A673 (cell line): Measurements from ENCODE around the gene TSC2. TPM values are rescaled to one million over a fixed set of nuclear protein-coding genes. Genes with fewer than 3 reads are reported as not detected.

Experiments used
- BruUV-seq: library from RNA; stranded (reverse); fragments of 400-500 nt; replicated peaks from 2 replicates; lab custom pipeline; 2021; lab: Mats Ljungman, UMichigan
- CTCF ChIA-PET: fragments of 300-600 bp; sonication (Branson Sonifier 250); formaldehyde crosslinking; loops from one replicate; lab custom pipeline; 2022; ENCODE audit warnings: antibody characterized with exemption; lab: Charles Lee
- POLR2A ChIA-PET: fragments of 300-600 bp; sonication (Branson Sonifier 250); formaldehyde crosslinking; loops from one replicate; lab custom pipeline; 2022; ENCODE audit warnings: antibody characterized with exemption; ENCODE audit not compliant: low non-redundant PET; lab: Charles Lee
- DNase-seq: peaks from one replicate; pipeline ENCODE4 v3.0.0-alpha.2; 2015; ENCODE audit warnings: low spot score
- H3K27ac ChIP-seq: fragments of 200-600 bp; sonication (generic); 2 replicates; pipeline ENCODE4 v1.5.1; 2016; ENCODE audit warnings: mixed run types, low read depth, mild to moderate bottlenecking, mixed read lengths, antibody characterized with exemption, low read length; ENCODE audit not compliant: poor library complexity, severe bottlenecking
- H3K27me3 ChIP-seq: fragments of 200-600 bp; sonication (generic); replicated peaks from 2 replicates; pipeline ENCODE4 v1.6.1; 2017; ENCODE audit warnings: mixed run types, low read depth, mild to moderate bottlenecking, mixed read lengths, antibody characterized with exemption, low read length; ENCODE audit not compliant: insufficient read depth, poor library complexity
- H3K36me3 ChIP-seq: fragments of 200-600 bp; sonication (generic); 2 replicates; pipeline ENCODE4 v1.6.1; 2016; ENCODE audit warnings: mixed run types, mild to moderate bottlenecking, mixed read lengths, antibody characterized with exemption, low read length; ENCODE audit not compliant: insufficient read depth, poor library complexity, severe bottlenecking
- H3K4me1 ChIP-seq: fragments of 200-600 bp; sonication (generic); 2 replicates; pipeline ENCODE4 v1.6.1; 2017; ENCODE audit warnings: mixed run types, mild to moderate bottlenecking, mixed read lengths, antibody characterized with exemption, low read length; ENCODE audit not compliant: insufficient read depth, poor library complexity, severe bottlenecking
- H3K4me3 ChIP-seq: fragments of 200-600 bp; sonication (generic); 2 replicates; pipeline ENCODE4 v1.5.1; 2016; ENCODE audit warnings: low read depth, mixed run types, mild to moderate bottlenecking, mixed read lengths, low read length; ENCODE audit not compliant: poor library complexity, severe bottlenecking
- H3K9me3 ChIP-seq: fragments of 200-600 bp; sonication (generic); 2 replicates; pipeline ENCODE4 v1.6.1; 2016; ENCODE audit warnings: mixed run types, low read depth, mild to moderate bottlenecking, mixed read lengths, antibody characterized with exemption, low read length; ENCODE audit not compliant: poor library complexity, severe bottlenecking
- CTCF ChIP-seq: fragments of 300-800, 200-600 bp; sonication (generic); conservative IDR thresholded peaks from 2 replicates; pipeline ENCODE4 v1.5.1; 2017; ENCODE audit warnings: low read depth, mild to moderate bottlenecking, antibody characterized with exemption, low read length, moderate library complexity, mixed read lengths
- EZH2 ChIP-seq: fragments of 200-600 bp; sonication (generic); IDR thresholded peaks from 2 replicates; pipeline ENCODE4 v1.6.1; 2017; ENCODE audit warnings: borderline replicate concordance, low read depth, mild to moderate bottlenecking, mixed read lengths, antibody characterized with exemption, low read length; ENCODE audit not compliant: poor library complexity, severe bottlenecking
- intact Hi-C: fragments of 100-400 bp; cut with micrococcal nuclease; formaldehyde crosslinking; loops from one replicate; pipeline ENCODE4 v1.10.0; 2022; ENCODE audit not compliant: unreplicated experiment
- total RNA-seq: library from RNA; stranded (reverse); gene quantifications from 2 replicates; pipeline ENCODE4 v1.2.3, GENCODE V29; 2021

Gene TSC2
- total RNA-seq, 1 experiment from 2014 or later, result 125 TPM

GRCh38 chr16:2076072-2076865 is 28.5 kb downstream of the TSC2 start:
- intact Hi-C loops, result no loop called here
- no TSS peak for BruUV-seq
- Histone ChIP-seq H3K4me1 (no peaks in the 10 kb centered on the region), H3K9me3 (no peaks in the 10 kb centered on the region), H3K36me3 (peaks cover 4% of the 10 kb centered on the region), H3K4me3 (no peak overlapping the region), H3K27ac (no peak overlapping the region), H3K27me3 (no peaks in the 10 kb centered on the region)
- TF ChIP-seq EZH2, result no peak
- no peak for TF ChIP-seq CTCF
- POLR2A ChIA-PET, result interaction anchor here (0.7 kb wide), 1 partner anchor 79 kb away, joined by 23 read pairs; the partner anchor contains the start of gene TRAF7
- no peak for DNase-seq
- CTCF ChIA-PET, result no interaction called here

- Histone ChIP-seq H3K4me1 (no peaks in the 10 kb centered on the region), H3K36me3 (peaks cover 4% of the 10 kb centered on the region), H3K27ac (no peak overlapping the region), H3K27me3 (no peaks in the 10 kb centered on the region), H3K4me3 (no peak overlapping the region), H3K9me3 (no peaks in the 10 kb centered on the region)
- TF ChIP-seq EZH2 (no peak), CTCF (no peak)
- BruUV-seq, result no TSS peak
- CTCF ChIA-PET, result no interaction called here
- DNase-seq, result no peak
- POLR2A ChIA-PET, result no interaction called here
- intact Hi-C loops, result no loop called here
Observed at GRCh38 chr16:2077016-2077415, 29.2 kb downstream of the TSC2 start.

- H3K4me1 ChIP-seq, result no peaks in the 10 kb centered on the region
- peaks cover 7% of the 10 kb centered on the region for H3K36me3 ChIP-seq
- POLR2A ChIA-PET, result no interaction called here
- no peak overlapping the region for H3K4me3 ChIP-seq
- CTCF ChIA-PET, result no interaction called here
- H3K27me3 ChIP-seq, result no peaks in the 10 kb centered on the region
- H3K9me3 ChIP-seq, result no peaks in the 10 kb centered on the region
- intact Hi-C loops, result no loop called here
- no TSS peak for BruUV-seq
- H3K27ac ChIP-seq, result no peak overlapping the region
- TF ChIP-seq CTCF (no peak), EZH2 (no peak)
- no peak for DNase-seq
Observed at GRCh38 chr16:2077696-2078095, 29.9 kb downstream of the TSC2 start.
